ENCODE results near the gene SLC35F1. TPM values are rescaled to one million over a fixed set of nuclear protein-coding genes. Genes with fewer than 3 reads are reported as not detected.

Gene SLC35F1
- total RNA-seq, 2 donors from 2014 or later: under 0.01 to 0.78 TPM

GRCh38 chr6:118309337-118310093 is 402.5 kb downstream of the SLC35F1 start:
- TF ChIP-seq POLR2A (IDR thresholded peaks at IDR 0.05): no peak
- TF ChIP-seq, protein P1, sequence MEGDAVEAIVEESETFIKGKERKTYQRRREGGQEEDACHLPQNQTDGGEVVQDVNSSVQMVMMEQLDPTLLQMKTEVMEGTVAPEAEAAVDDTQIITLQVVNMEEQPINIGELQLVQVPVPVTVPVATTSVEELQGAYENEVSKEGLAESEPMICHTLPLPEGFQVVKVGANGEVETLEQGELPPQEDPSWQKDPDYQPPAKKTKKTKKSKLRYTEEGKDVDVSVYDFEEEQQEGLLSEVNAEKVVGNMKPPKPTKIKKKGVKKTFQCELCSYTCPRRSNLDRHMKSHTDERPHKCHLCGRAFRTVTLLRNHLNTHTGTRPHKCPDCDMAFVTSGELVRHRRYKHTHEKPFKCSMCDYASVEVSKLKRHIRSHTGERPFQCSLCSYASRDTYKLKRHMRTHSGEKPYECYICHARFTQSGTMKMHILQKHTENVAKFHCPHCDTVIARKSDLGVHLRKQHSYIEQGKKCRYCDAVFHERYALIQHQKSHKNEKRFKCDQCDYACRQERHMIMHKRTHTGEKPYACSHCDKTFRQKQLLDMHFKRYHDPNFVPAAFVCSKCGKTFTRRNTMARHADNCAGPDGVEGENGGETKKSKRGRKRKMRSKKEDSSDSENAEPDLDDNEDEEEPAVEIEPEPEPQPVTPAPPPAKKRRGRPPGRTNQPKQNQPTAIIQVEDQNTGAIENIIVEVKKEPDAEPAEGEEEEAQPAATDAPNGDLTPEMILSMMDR (IDR thresholded peaks at IDR 0.05): no peak
- no peaks in the 10 kb centered on the region for H3K27me3 ChIP-seq
- no peak overlapping the region for H3K27ac ChIP-seq
- no peak for ATAC-seq
- no peaks in the 10 kb centered on the region for H3K9me3 ChIP-seq
- intact Hi-C loops (cut with DNase I): no loop called here
- H3K4me1 ChIP-seq: no peaks in the 10 kb centered on the region
- WGBS, 2 donors: 59 to 70% methylated on average over 2 of the region's 2 CpGs
- no peaks in the 10 kb centered on the region for H3K36me3 ChIP-seq (replicated peaks in 1 of 2; ENCODE audit: insufficient read depth in 1 of 2, low read depth in 2 of 2)
- no peak overlapping the region for H3K4me3 ChIP-seq
- no peak for DNase-seq

DNA sequence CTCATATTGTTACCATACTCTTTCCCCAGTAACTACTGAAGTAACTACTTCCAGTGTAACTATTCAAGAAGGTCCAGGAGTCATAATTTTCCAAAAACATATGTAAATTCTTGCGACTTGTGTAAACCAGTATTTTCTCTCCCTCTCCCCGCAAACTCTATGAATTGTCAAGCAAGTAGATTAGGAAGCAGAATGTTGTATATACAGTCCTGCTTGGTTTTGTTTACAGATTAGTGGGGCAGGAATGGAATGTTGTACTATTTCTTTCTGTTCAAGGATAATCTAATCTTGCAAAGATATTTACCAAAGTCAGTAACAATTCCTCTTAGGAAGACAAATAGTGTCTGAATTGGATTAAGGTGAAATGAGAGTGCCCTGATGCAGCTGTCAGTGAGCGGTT is 406.1 kb downstream of the SLC35F1 start:
- Histone ChIP-seq H3K27ac (no peak overlapping the region), H3K27me3 (no peaks in the 10 kb centered on the region), H3K36me3 (replicated peaks in 1 of 2; ENCODE audit: insufficient read depth in 1 of 2, low read depth in 2 of 2) (no peaks in the 10 kb centered on the region), H3K4me1 (peaks cover 11% of the 10 kb centered on the region), H3K4me3 (no peak overlapping the region), H3K9me3 (no peaks in the 10 kb centered on the region)
- 34 to 39% methylated on average over 3 of the region's 3 CpGs for WGBS, 2 donors
- TF ChIP-seq, protein P1 (IDR thresholded peaks at IDR 0.05): no peak
- no peak for TF ChIP-seq POLR2A (IDR thresholded peaks at IDR 0.05)
- ATAC-seq (no peak), DNase-seq (no peak)
- intact Hi-C loops (cut with DNase I): no loop called here

DNA sequence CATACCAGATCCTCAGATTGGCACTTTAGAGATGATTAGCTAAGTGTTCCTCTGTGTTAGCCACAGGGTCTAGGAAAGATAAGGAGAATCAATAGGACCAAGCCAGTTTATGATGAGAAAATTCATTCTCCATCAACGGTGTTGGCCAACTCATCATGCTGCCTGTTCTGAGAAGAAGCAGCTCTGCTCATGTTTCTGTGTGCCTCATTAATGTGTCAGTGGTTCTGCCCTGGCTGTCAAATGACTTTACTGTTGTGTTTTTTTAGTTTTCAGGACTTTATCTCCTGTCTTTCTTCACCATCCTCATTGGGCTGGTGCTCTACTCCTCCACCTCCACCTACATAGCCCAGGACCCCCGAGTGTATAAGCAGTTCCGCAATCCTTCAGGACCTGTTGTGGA is 406.7 kb downstream of the SLC35F1 start:
- intact Hi-C loops (cut with DNase I): no loop called here
- no peak overlapping the region for H3K4me3 ChIP-seq
- no peaks in the 10 kb centered on the region for H3K36me3 ChIP-seq (replicated peaks in 1 of 2; ENCODE audit: insufficient read depth in 1 of 2, low read depth in 2 of 2)
- no peaks in the 10 kb centered on the region for H3K9me3 ChIP-seq
- H3K27me3 ChIP-seq: no peaks in the 10 kb centered on the region
- 57 to 65% methylated on average over 3 of the region's 3 CpGs for WGBS, 2 donors
- TF ChIP-seq, protein P1 (IDR thresholded peaks at IDR 0.05): no peak
- no peak for TF ChIP-seq POLR2A (IDR thresholded peaks at IDR 0.05)
- ATAC-seq (no peak), DNase-seq (no peak)
- peaks cover 13% of the 10 kb centered on the region for H3K4me1 ChIP-seq
- no peak overlapping the region for H3K27ac ChIP-seq

DNA sequence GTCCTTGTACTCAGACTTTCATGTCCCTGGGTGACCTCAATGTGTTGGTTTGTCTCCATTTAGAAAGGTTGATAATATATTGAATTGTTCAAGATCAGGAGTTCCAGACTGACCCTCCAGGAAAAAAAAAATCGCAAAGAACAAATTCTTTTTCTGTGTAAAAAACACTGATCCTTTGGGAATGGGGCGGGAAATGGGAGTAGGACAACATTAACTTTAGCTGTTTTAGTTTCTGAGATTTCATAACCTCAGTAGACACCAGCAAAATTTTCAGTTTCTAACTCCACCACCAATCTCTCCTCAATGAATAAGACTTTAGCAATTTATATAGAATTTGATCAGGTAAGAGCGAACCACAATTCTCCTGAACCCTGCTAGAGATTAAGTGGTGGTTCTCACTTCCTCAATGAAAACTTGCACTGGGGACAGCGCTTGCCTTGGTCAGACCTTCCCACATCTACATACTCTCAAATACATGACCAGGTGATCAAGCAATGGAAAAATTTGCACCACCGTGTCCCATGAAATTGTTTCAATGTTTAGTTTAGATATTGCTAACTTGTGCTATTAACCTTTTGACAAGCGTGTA is 409.8 kb downstream of the SLC35F1 start:
- DNase-seq: no peak
- no peaks in the 10 kb centered on the region for H3K36me3 ChIP-seq (replicated peaks in 1 of 2; ENCODE audit: insufficient read depth in 1 of 2, low read depth in 2 of 2)
- peaks cover 13% of the 10 kb centered on the region for H3K4me1 ChIP-seq
- no peak for TF ChIP-seq POLR2A (IDR thresholded peaks at IDR 0.05)
- TF ChIP-seq, protein P1 (IDR thresholded peaks at IDR 0.05): no peak
- 56 to 67% methylated on average over 6 of the region's 6 CpGs for WGBS, 2 donors
- no peaks in the 10 kb centered on the region for H3K27me3 ChIP-seq
- H3K9me3 ChIP-seq: no peaks in the 10 kb centered on the region
- no peak overlapping the region for H3K4me3 ChIP-seq
- no peak for ATAC-seq
- intact Hi-C loops (cut with DNase I): no loop called here
- no peak overlapping the region for H3K27ac ChIP-seq
